GM12878 (cell line): ENCODE measurements around the gene CHD5.
A peak's percentile ranks its signal among the peaks of the same experiment; 100 is the strongest.

Experiments used
- ATF3 ChIP-seq: IDR thresholded peaks from 2 replicates; pipeline ENCODE4 v1.6.1; 2011; ENCODE audit warnings: low read depth, mild to moderate bottlenecking, low read length, moderate library complexity, borderline replicate concordance; ENCODE audit errors: extremely low read depth
- BRCA1 ChIP-seq: IDR thresholded peaks from 2 replicates; pipeline ENCODE4 v1.6.1; 2011; ENCODE audit warnings: low read depth, low read length, improper control_type of control experiment
- CHD4 ChIP-seq: fragments of 200-600 bp; sonication (generic); IDR thresholded peaks from 2 replicates; pipeline ENCODE4 v1.6.1; 2016; ENCODE audit warnings: mild to moderate bottlenecking
- CREB1 ChIP-seq: IDR thresholded peaks from 2 replicates; pipeline ENCODE4 v1.6.1; 2012; ENCODE audit warnings: low read depth, mild to moderate bottlenecking, inconsistent platforms
- CTCF ChIP-seq, 3 experiments: IDR thresholded peaks in 2 of 3; conservative IDR thresholded peaks in 1 of 3; 2 replicates each; pipeline ENCODE4 v1.5.1; 2011; ENCODE audit warnings: low read depth in 3 of 3, low read length in 3 of 3, mild to moderate bottlenecking in 3 of 3, control low read depth in 2 of 3, moderate library complexity in 2 of 3, inconsistent platforms in 1 of 3, mixed read lengths in 1 of 3; ENCODE audit not compliant: control insufficient read depth in 2 of 3, insufficient read depth in 1 of 3; ENCODE audit errors: extremely low read depth in 1 of 3
- EP300 ChIP-seq, 2 experiments: fragments of 150-350 bp in 1 of 2; IDR thresholded peaks; 2 replicates each; pipeline ENCODE4 v1.6.1; 2011 to 2012; ENCODE audit warnings: low read depth in 2 of 2, low read length in 2 of 2, borderline replicate concordance in 1 of 2, improper control_type of control experiment in 1 of 2, inconsistent platforms in 1 of 2; ENCODE audit not compliant: control insufficient read depth in 1 of 2
- IKZF1 ChIP-seq: fragments of 450-650 bp; conservative IDR thresholded peaks from 2 replicates; pipeline ENCODE4 v1.6.1; 2017; ENCODE audit warnings: antibody characterized with exemption, mild to moderate bottlenecking
- JUND ChIP-seq: IDR thresholded peaks from 2 replicates; pipeline ENCODE4 v1.6.1; 2012; ENCODE audit warnings: low read depth, mild to moderate bottlenecking, low read length, improper control_type of control experiment, moderate library complexity
- ZBTB33 ChIP-seq: fragments of 450-650 bp; IDR thresholded peaks from 2 replicates; pipeline ENCODE4 v1.6.1; 2017; ENCODE audit warnings: mild to moderate bottlenecking

GRCh38 chr1:6105218-6105679 is 74.9 kb downstream of the CHD5 start:
- TF ChIP-seq CTCF (IDR thresholded peaks at IDR 0.05 in 2 of 3, conservative IDR thresholded peaks at IDR 0.05 in 1 of 3; ENCODE audit: control insufficient read depth in 2 of 3, extremely low read depth in 1 of 3, insufficient read depth in 1 of 3, low read depth in 3 of 3, low read length in 3 of 3) = 0 out of 6 replicates have a peak, but pooled peaks of 1 of the 3 experiments have one; percentile 11
- no peak for TF ChIP-seq EP300 (IDR thresholded peaks at IDR 0.05; ENCODE audit: borderline replicate concordance in 1 of 2, control insufficient read depth in 1 of 2, low read depth in 2 of 2, low read length in 2 of 2)
- TF ChIP-seq ATF3 = no peak
- TF ChIP-seq ZBTB33 = no peak
- TF ChIP-seq IKZF1 = no peak
- TF ChIP-seq CREB1 = no peak
- TF ChIP-seq BRCA1 = no peak
- no peak for TF ChIP-seq CHD4
- TF ChIP-seq JUND = no peak
